SK-N-SH (cell line): Measurements from ENCODE around the gene HPRT1. TPM values are rescaled to one million over a fixed set of nuclear protein-coding genes. Genes with fewer than 3 reads are reported as not detected.

Experiments used
- CTCF ChIA-PET: fragments of 300-600, 350-600 bp; formaldehyde crosslinking; extraction: SDS; loops from one replicate; lab custom pipeline; 2021; lab: Yijun Ruan, JAX
- POLR2A ChIA-PET: fragments of 350-600 bp; sonication (Branson Sonifier 250); formaldehyde crosslinking; extraction: SDS; loops from one replicate; lab custom pipeline; 2020; ENCODE audit warnings: antibody characterized with exemption, inconsistent platforms; lab: Yijun Ruan, JAX
- DNase-seq: peaks from one replicate; pipeline ENCODE4 v3.0.0; 2012
- H2AFZ ChIP-seq: fragments of 200-600 bp; sonication (generic); 2 replicates; pipeline ENCODE4 v1.8.1; 2016; ENCODE audit warnings: antibody characterized with exemption, mild to moderate bottlenecking, low read depth
- H3F3A ChIP-seq: fragments of 200-600 bp; sonication (generic); replicated peaks from 2 replicates; pipeline ENCODE3; 2016; ENCODE audit warnings: antibody characterized with exemption, mild to moderate bottlenecking; ENCODE audit not compliant: insufficient read depth
- H3K27ac ChIP-seq, 2 experiments: fragments of 200-500 bp in 1 of 2; fragments of 200-600 bp in 1 of 2; sonication (Bioruptor generic) in 1 of 2; sonication (generic), shearing (Covaris generic) in 1 of 2; 2 replicates each; pipeline versions ENCODE4 v1.5.1 to v1.6.1; 2014 to 2016; ENCODE audit warnings: low read depth in 2 of 2, inconsistent platforms in 1 of 2, low read length in 1 of 2, mild to moderate bottlenecking in 1 of 2, mixed read lengths in 1 of 2
- H3K27me3 ChIP-seq: fragments of 200-600 bp; sonication (generic), shearing (Covaris generic); 2 replicates; pipeline ENCODE4 v1.6.1; 2016; ENCODE audit warnings: mixed run types; ENCODE audit not compliant: insufficient read depth
- H3K36me3 ChIP-seq, 2 experiments: fragments of 200-500 bp in 1 of 2; fragments of 200-600 bp in 1 of 2; sonication (Bioruptor generic) in 1 of 2; sonication (generic) in 1 of 2; replicated peaks in 1 of 2; 2 replicates each; pipeline versions ENCODE3 to v1.5.1; 2014 to 2016; ENCODE audit warnings: low read length in 1 of 2, mild to moderate bottlenecking in 1 of 2; ENCODE audit not compliant: insufficient read depth in 2 of 2, control insufficient read depth in 1 of 2
- H3K4me1 ChIP-seq, 2 experiments: fragments of 200-500 bp in 1 of 2; fragments of 200-600 bp in 1 of 2; sonication (Bioruptor generic) in 1 of 2; sonication (generic), shearing (Covaris generic) in 1 of 2; 2 replicates each; pipeline versions ENCODE4 v1.5.1 to v1.6.1; 2014 to 2016; ENCODE audit warnings: low read depth in 1 of 2, low read length in 1 of 2, mixed run types in 1 of 2; ENCODE audit not compliant: insufficient read depth in 2 of 2, control insufficient read depth in 1 of 2
- H3K4me2 ChIP-seq: fragments of 200-600 bp; sonication (generic), shearing (Covaris generic); 2 replicates; pipeline ENCODE4 v1.6.1; 2017; ENCODE audit warnings: mixed run types
- H3K4me3 ChIP-seq, 2 experiments: fragments of 200-500 bp in 1 of 2; fragments of 200-600 bp in 1 of 2; sonication (Bioruptor generic) in 1 of 2; sonication (generic), shearing (Covaris generic) in 1 of 2; 2 replicates each; pipeline versions ENCODE4 v1.5.1 to v1.8.1; 2014 to 2016; ENCODE audit warnings: low read depth in 2 of 2, inconsistent platforms in 1 of 2, low read length in 1 of 2, mild to moderate bottlenecking in 1 of 2, mixed read lengths in 1 of 2, moderate library complexity in 1 of 2
- H3K79me2 ChIP-seq: fragments of 200-600 bp; sonication (generic); 2 replicates; pipeline ENCODE4 v1.8.1; 2017; ENCODE audit warnings: mild to moderate bottlenecking; ENCODE audit not compliant: insufficient read depth
- H3K9ac ChIP-seq: fragments of 200-600 bp; sonication (generic); 2 replicates; pipeline ENCODE4 v1.6.1; 2017; ENCODE audit warnings: mixed run types
- H3K9me2 ChIP-seq: fragments of 200-600 bp; sonication (generic); 2 replicates; pipeline ENCODE4 v1.6.1; 2017; ENCODE audit warnings: mixed run types
- H3K9me3 ChIP-seq: fragments of 200-600 bp; sonication (generic); 2 replicates; pipeline ENCODE4 v1.6.1; 2017; ENCODE audit warnings: mixed run types, mild to moderate bottlenecking, moderate library complexity
- H4K20me1 ChIP-seq: fragments of 200-600 bp; sonication (generic); 2 replicates; pipeline ENCODE4 v1.6.1; 2017; ENCODE audit warnings: mild to moderate bottlenecking, mixed run types; ENCODE audit not compliant: insufficient read depth
- CTCF ChIP-seq: fragments of 200-600 bp; sonication (generic); IDR thresholded peaks from 2 replicates; pipeline ENCODE4 v1.6.1; 2017; ENCODE audit warnings: antibody characterized with exemption, mild to moderate bottlenecking, moderate library complexity
- EP300 ChIP-seq, 2 experiments: IDR thresholded peaks; 2 replicates each; pipeline versions ENCODE4 v1.4.0 to v1.6.1; 2012; ENCODE audit warnings: borderline replicate concordance in 1 of 2, low read depth in 1 of 2, low read length in 1 of 2
- EZH2phosphoT487 ChIP-seq: fragments of 200-600 bp; sonication (generic); IDR thresholded peaks from 2 replicates; pipeline ENCODE4 v1.6.1; 2017; ENCODE audit warnings: low read depth, mixed run types, mild to moderate bottlenecking, antibody characterized with exemption, moderate library complexity, borderline replicate concordance
- FOXJ3 ChIP-seq: sonication (generic); formaldehyde crosslinking; IDR thresholded peaks from 2 replicates; pipeline ENCODE4 v1.5.1; 2020; ENCODE audit warnings: mild to moderate bottlenecking, missing genetic modification reagents
- FOXM1 ChIP-seq: IDR thresholded peaks from 2 replicates; pipeline ENCODE4 v1.4.0; 2012; ENCODE audit warnings: low read depth, mild to moderate bottlenecking
- GABPA ChIP-seq: IDR thresholded peaks from 2 replicates; pipeline ENCODE4 v1.4.0; 2012; ENCODE audit warnings: low read depth, mild to moderate bottlenecking
- JUND ChIP-seq: IDR thresholded peaks from 2 replicates; pipeline ENCODE4 v1.4.0; 2012
- MAX ChIP-seq: IDR thresholded peaks from 2 replicates; pipeline ENCODE4 v1.4.0; 2012; ENCODE audit warnings: low read depth
- MXI1 ChIP-seq: IDR thresholded peaks from 2 replicates; pipeline ENCODE4 v1.6.1; 2012; ENCODE audit warnings: mild to moderate bottlenecking, low read depth, low read length, improper control_type of control experiment
- NFIC ChIP-seq: IDR thresholded peaks from 2 replicates; pipeline ENCODE4 v1.4.0; 2012; ENCODE audit warnings: borderline replicate concordance
- PBX3 ChIP-seq: IDR thresholded peaks from 2 replicates; pipeline ENCODE4; 2012
- RAD21 ChIP-seq: IDR thresholded peaks from 2 replicates; pipeline ENCODE4 v1.6.1; 2012; ENCODE audit warnings: mild to moderate bottlenecking, low read length
- REST ChIP-seq: IDR thresholded peaks from 2 replicates; pipeline ENCODE4 v1.6.1; 2012; ENCODE audit warnings: mild to moderate bottlenecking, low read depth, low read length, moderate library complexity
- RXRA ChIP-seq: IDR thresholded peaks from 2 replicates; pipeline ENCODE4 v1.4.0; 2012; ENCODE audit warnings: low read depth, mild to moderate bottlenecking, borderline replicate concordance
- SMC3 ChIP-seq: IDR thresholded peaks from 2 replicates; pipeline ENCODE4 v1.6.1; 2012; ENCODE audit warnings: low read depth, low read length, improper control_type of control experiment
- TAF1 ChIP-seq: IDR thresholded peaks from 2 replicates; pipeline ENCODE4 v1.6.1; 2012; ENCODE audit warnings: low read depth, mild to moderate bottlenecking, low read length, moderate library complexity, borderline replicate concordance
- TEAD4 ChIP-seq: IDR thresholded peaks from 2 replicates; pipeline ENCODE4 v1.4.0; 2012; ENCODE audit warnings: mild to moderate bottlenecking, borderline replicate concordance; ENCODE audit not compliant: insufficient read depth
- USF2 ChIP-seq: fragments of 150-350 bp; IDR thresholded peaks from 2 replicates; pipeline ENCODE4 v1.6.1; 2017; ENCODE audit warnings: antibody characterized with exemption, low read length, low read depth, borderline replicate concordance
- YY1 ChIP-seq: IDR thresholded peaks from 2 replicates; pipeline ENCODE4 v1.4.0; 2012; ENCODE audit warnings: low read depth, mild to moderate bottlenecking
- ZBTB33 ChIP-seq: IDR thresholded peaks from 2 replicates; pipeline ENCODE4 v1.4.0; 2012; ENCODE audit warnings: low read depth, borderline replicate concordance
- WGBS: methylation state at CpG from one replicate; pipeline ENCODE4 v1.1.6; 2017; ENCODE audit warnings: low lambda C conversion rate; 5-methylcytosine and 5-hydroxymethylcytosine counted together
- polyA plus RNA-seq, 3 experiments: library from polyadenylated mRNA; depleted of rRNA; stranded (reverse); fragments of >200 nt; gene quantifications; 2 replicates each; pipeline ENCODE4 v1.2.3, GENCODE V29; 2012

HPRT1 gene
- polyA plus RNA-seq, 1 of the 3 experiments (the other 2 are of a cell fraction), result 42.3 TPM

- no peaks in the 10 kb centered on the region for H3K9me2 ChIP-seq
- CTCF ChIA-PET, result no interaction called here
- peaks cover 5% of the 10 kb centered on the region for H3F3A ChIP-seq
- no peak overlapping the region for H3K4me2 ChIP-seq
- no peaks in the 10 kb centered on the region for H3K9me3 ChIP-seq
- no peak overlapping the region for H3K9ac ChIP-seq
- WGBS, result 87% methylated on average over 5 of the region's 6 CpGs
- H3K27me3 ChIP-seq, result no peaks in the 10 kb centered on the region
- H3K4me1 ChIP-seq, result no peaks in the 10 kb centered on the region
- TF ChIP-seq EP300 (IDR thresholded peaks at IDR 0.05; ENCODE audit: borderline replicate concordance in 1 of 2, low read depth in 1 of 2, low read length in 1 of 2), result no peak
- TF ChIP-seq USF2, result no peak
- TF ChIP-seq SMC3, result no peak
- TF ChIP-seq FOXJ3, result no peak
- TF ChIP-seq GABPA, result no peak
- TF ChIP-seq MXI1, result no peak
- no peak for TF ChIP-seq REST
- TF ChIP-seq ZBTB33, result no peak
- no peak for TF ChIP-seq JUND
- TF ChIP-seq YY1, result no peak
- no peak for TF ChIP-seq TEAD4
- TF ChIP-seq PBX3, result no peak
- TF ChIP-seq RAD21, result no peak
- TF ChIP-seq NFIC, result no peak
- TF ChIP-seq FOXM1, result no peak
- TF ChIP-seq EZH2phosphoT487, result no peak
- no peak for TF ChIP-seq RXRA
- no peak for TF ChIP-seq MAX
- TF ChIP-seq TAF1, result no peak
- TF ChIP-seq CTCF, result no peak
- TF ChIP-seq, all 33 proteins: peak for 0
- Histone ChIP-seq H3K79me2 (no peaks in the 10 kb centered on the region), H2AFZ (no peak overlapping the region; the same call in 1 of the 2 replicates), H3K27ac (no peak overlapping the region), H3K4me3 (no peak overlapping the region), H3K36me3 (no peaks in the 10 kb centered on the region), H4K20me1 (no peaks in the 10 kb centered on the region)
- no peak for DNase-seq
- POLR2A ChIA-PET, result no interaction called here
These were observed 69.5 kb downstream of the HPRT1 start for GRCh38 chrX:134529481-134529880.
